Middle frontal gyrus (tissue), 1 donor: ENCODE results near the gene FOXC1.

Experiments used
- DNase-seq: peaks from one replicate; pipeline ENCODE4 v3.0.0-alpha.2; 2015; ENCODE audit warnings: low spot score; ENCODE audit errors: extremely low spot score

Gene FOXC1

GRCh38 chr6:1609648-1610496, at the start of gene FOXC1:
Gene FOXC1, plus strand, starts transcription at chr6:1609915. Its CDS starts 531 bp downstream, at chr6:1610446.
- no peak for DNase-seq

GRCh38 chr6:1560281-1561058, 49.2 kb upstream of the FOXC1 start:
- DNase-seq, result no peak

GRCh38 chr6:1561355-1561754, 48.4 kb upstream of the FOXC1 start:
- DNase-seq, result no peak

- no peak for DNase-seq
Observed at GRCh38 chr6:1562171-1562955, 47.4 kb upstream of the FOXC1 start.

- DNase-seq, result no peak
Observed at GRCh38 chr6:1569377-1569776, 40.3 kb upstream of the FOXC1 start.

GRCh38 chr6:1570848-1571247, 38.9 kb upstream of the FOXC1 start:
- no peak for DNase-seq

- no peak for DNase-seq
Observed at GRCh38 chr6:1572892-1573291, 36.8 kb upstream of the FOXC1 start.

GRCh38 chr6:1574083-1574761, 35.5 kb upstream of the FOXC1 start:
- no peak for DNase-seq

- DNase-seq, result no peak
Observed at GRCh38 chr6:1574890-1575209, 34.9 kb upstream of the FOXC1 start.

GRCh38 chr6:1575210-1576041, 34.3 kb upstream of the FOXC1 start:
- no peak for DNase-seq

- DNase-seq, result no peak
Observed at GRCh38 chr6:1576166-1576565, 33.5 kb upstream of the FOXC1 start.

GRCh38 chr6:1576711-1577110, 33.0 kb upstream of the FOXC1 start:
- DNase-seq, result no peak

GRCh38 chr6:1577146-1577680, 32.5 kb upstream of the FOXC1 start:
- DNase-seq, result no peak

GRCh38 chr6:1577896-1578745, 31.6 kb upstream of the FOXC1 start:
- no peak for DNase-seq

- no peak for DNase-seq
Observed at GRCh38 chr6:1579096-1579495, 30.6 kb upstream of the FOXC1 start.

GRCh38 chr6:1580109-1580508, 29.6 kb upstream of the FOXC1 start:
- no peak for DNase-seq

GRCh38 chr6:1580585-1580984, 29.1 kb upstream of the FOXC1 start:
- no peak for DNase-seq

GRCh38 chr6:1581120-1581991, 28.4 kb upstream of the FOXC1 start:
- DNase-seq, result no peak
